GM04503 (cell line): ENCODE data around the gene PPP2R1A.

Experiments
- DNase-seq: peaks from one replicate; pipeline ENCODE4 v3.0.0-alpha.2; 2012; ENCODE audit warnings: low read depth

PPP2R1A gene

GRCh38 chr19:52189735-52190486 is at the start of gene PPP2R1A:
Gene PPP2R1A (plus strand): TSS chr19:52190052. CDS start chr19:52190097, 45 bp downstream.
- DNase-seq, result peak; percentile 100

- no peak for DNase-seq
Measured at GRCh38 chr19:52141203-52141602, 48.6 kb upstream of the PPP2R1A start.

DNA sequence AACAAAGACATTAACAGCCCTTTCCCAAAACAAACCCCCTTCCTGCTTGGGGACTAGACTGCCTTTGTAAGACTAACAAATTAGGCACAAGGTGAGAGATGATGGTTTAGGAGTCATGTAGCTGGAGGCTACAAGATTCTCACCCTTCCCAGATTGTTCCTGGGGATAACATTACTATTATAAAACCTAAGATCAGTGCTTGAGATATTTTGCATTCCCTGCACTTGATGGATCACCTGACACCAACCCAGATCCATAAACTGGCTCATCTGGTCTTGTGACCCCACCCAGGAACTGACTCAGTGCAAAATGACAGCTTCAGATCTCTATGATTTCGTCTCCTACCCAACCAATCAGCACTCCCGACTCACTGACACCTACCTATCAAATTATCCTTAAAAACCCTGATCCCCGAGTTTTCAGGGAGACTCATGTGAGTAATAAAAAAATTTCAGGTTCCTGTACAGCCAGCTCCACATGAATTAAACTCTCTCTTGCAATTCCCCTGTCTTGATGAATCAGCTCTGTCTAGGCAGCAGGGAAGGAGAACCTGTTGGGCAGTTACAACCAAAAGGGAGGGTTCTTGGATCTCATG is 47.8 kb upstream of the PPP2R1A start:
- DNase-seq, result no peak

DNA sequence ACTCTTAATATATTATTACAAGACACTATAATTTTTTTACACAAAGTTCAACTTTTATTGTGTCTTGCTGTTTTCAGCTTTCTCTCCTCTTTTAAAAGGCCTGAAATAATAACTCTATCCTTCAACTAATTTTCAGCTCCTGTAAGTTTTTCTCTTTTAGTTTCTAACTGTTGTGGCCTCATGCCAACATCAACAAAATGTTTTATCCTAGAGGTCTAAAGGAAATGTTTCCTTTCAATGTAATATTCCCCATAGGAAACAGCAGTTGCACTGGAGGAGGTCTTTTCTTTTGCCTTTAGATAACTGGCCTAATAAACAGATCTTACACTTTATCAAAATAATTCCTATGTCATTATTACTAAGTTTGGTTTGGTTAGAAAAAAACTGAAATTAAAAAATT is 41.6 kb upstream of the PPP2R1A start:
- DNase-seq, result no peak

GRCh38 chr19:52155596-52156359 is 34.1 kb upstream of the PPP2R1A start:
- no peak for DNase-seq

- DNase-seq, result no peak
Measured at GRCh38 chr19:52170304-52170703, 19.5 kb upstream of the PPP2R1A start.

DNA sequence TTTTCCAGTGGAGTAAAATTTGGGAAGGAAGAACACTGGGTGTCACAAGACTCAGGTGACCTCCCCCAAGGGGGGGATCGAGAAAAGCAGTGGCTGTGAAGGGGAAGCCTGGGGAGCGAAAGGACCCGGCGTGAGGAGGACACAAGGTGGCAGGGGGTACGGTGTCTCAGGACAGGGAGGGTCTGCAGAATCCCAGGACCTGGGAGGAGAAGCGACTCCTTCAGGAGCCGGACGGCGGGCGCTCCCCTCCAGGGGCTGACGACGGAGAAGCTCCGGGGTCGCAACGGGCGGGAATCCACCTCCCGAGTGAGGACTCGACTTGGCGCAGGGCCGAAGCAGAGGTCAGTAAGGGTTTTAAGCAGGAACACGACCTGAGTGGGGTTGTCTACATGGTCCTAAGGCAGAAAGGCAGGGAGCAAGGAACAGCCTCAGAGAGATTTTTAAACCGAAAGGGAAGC is 19.0 kb upstream of the PPP2R1A start:
- no peak for DNase-seq

- peak; percentile 14 for DNase-seq
Measured at GRCh38 chr19:52171321-52172169, 18.3 kb upstream of the PPP2R1A start, which contains the start of gene ZNF836. Gene ZNF836 (minus strand): TSS chr19:52171621. CDS start chr19:52168072, 3,549 bp downstream.

DNA sequence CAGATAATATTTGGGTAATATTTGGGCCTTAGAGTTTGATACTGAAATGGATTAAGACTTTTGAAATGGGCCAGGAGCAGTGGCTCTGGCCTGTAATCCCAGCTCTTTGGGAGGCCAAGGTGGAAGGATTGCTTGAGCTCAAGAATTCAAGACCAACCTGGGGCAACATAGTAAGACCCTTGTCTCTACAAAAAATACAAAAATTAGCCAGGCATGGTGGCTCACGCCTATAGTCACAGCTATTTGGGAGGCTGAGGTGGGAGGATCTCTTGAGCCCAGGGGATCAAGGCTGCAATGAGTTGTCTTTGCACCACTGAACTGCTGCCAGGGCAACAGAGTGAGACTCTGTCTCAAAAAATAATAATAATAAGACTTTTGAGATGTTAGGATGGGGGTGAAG is 17.5 kb upstream of the PPP2R1A start:
- DNase-seq, result no peak

- DNase-seq, result no peak
Measured at GRCh38 chr19:52176574-52176973, 13.3 kb upstream of the PPP2R1A start.

- no peak for DNase-seq
Measured at GRCh38 chr19:52187407-52187806, 2.4 kb upstream of the PPP2R1A start.

- DNase-seq, result no peak
Measured at GRCh38 chr19:52188822-52189734, 774 bp upstream of the PPP2R1A start.

DNA sequence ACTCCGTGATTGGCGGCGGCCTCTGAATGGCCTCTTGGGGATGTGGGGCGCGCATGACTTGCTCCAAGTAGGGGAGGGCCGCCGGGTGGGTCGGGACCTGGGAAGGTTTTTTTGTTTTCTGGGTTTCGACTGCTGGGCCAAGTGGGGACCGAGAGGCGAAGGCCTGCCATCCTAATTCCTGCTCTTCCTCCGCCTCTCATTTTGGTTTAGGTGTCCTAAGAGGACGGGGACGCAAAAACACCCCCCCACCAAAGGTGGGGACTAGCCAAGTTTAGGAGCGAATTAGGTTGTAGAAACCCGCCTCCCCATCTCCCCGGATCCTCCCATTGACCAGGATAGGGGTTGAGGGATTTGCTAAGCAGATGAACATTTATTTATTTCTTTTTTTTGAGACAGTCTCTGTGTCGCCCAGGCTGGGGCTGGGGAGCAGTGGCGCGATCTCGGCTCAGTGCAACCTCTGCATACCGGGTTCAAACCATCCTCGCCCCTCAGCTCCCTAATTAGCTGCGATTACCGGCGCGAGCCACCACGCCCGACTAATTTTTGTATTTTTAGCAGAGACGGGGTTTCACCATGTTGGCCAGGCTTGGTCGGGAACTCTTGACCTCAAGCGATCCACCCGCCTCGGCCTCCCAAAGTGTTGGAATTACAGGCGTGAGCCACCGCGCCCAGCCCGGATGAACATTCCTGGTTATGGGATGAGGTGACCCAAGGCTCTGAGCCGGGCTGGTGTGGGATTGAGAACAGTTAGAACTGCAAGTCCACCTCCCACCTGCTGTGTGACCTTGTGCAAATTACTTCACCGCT is 838 bp downstream of the PPP2R1A start:
- peak; percentile 15 for DNase-seq

DNA sequence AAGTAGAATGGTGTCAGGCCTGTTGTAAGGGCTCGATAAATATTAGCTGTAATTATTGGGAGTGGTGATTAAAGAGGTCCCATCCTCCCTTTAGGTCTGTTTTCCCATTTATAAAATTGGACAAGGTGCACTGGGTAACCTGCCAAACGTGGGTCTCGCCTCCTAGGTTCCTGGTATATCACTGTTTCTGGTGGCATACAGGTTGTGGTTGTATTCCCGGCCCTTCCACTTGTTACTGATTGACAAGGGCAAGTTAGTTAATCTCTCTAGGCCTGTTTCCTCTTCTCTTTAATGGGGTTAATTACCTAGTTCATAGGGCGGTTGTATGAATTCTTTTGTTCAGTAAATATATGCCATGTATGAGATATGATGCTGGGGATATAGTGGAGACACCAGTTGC is 1.5 kb downstream of the PPP2R1A start:
- DNase-seq, result no peak

- DNase-seq, result no peak
Measured at GRCh38 chr19:52191951-52192350, 2.1 kb downstream of the PPP2R1A start.

DNA sequence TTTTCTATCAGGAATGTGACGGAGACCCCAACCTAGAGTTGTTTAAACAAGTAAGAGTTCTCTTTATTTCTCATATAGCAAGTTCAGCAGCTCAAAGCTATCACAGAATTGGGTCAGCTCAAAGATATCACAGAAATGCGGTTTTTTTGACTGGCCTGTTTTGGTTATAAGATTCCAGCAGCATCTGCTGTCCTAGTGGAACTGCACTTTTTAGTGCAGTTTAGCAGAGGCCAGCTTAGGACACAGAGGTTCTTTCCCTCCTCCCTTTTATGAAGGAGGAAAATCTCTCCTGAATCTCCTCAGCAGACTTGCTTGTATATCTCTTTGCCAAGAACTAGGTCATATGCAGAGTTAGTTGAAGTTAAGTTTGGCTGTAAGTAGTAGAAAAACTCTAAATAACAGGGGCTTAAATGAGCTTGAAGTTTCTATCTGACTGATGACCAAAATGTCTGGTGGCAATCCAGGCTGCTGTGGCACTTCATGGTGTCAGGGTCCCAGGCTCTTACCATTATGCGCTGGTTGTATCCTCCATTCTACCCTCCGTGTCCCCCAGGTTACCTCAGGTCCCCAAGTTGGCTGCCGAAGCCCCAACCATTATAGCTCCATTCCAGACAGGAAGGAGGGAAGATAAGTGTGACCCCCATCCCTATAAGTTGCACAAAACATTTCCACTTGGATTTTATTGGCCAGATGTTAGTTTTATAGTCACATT is 6.6 kb downstream of the PPP2R1A start:
- DNase-seq, result no peak

GRCh38 chr19:52197964-52198363 is 8.1 kb downstream of the PPP2R1A start:
- DNase-seq, result no peak

DNA sequence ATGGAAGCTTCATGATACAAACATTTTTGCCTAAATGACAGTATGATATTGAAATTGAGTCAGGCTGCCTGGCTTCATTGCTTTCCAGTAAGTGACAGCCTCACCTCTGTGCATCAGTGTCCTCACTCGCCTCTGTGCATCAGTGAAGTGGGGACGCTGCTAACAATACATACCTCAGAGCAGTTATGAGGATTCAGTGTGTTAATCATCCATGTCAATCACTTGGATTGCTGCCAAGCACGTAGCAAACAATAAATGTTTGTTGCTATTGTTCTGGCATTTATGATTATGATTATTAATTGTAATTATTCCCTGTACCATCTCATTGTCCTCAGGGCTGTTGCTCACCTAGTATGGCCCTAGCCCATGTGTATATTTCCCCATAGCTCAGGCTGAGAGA is 8.8 kb downstream of the PPP2R1A start:
- no peak for DNase-seq

DNA sequence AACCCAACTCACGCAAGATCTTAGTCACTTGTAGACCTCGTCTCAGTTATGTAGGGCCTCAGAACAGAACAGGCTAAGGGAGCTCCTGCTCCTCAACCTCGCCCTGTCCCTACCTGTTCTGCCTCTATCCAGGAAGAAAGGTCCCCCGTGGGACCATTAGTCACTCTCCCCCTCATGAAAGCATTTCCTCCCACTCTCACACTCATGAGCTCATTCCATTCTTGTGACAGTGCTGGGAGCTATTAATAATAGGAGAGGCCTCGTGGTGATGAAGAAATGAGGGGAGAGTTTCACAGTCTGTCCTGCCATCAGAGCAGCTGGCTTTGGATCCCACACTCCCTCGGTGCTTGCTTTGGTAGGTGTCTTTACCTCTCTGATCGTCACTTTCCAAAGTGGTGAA is 10.2 kb downstream of the PPP2R1A start:
- DNase-seq, result peak; percentile 79
